CD4-positive, alpha-beta T cell (primary cell): ENCODE measurements around the gene SORCS2. TPM values are rescaled to one million over a fixed set of nuclear protein-coding genes. Genes with fewer than 3 reads are reported as not detected.

Experiments
- ATAC-seq: fragments of 200-7000 bp; cut with Tn5 transposase; one replicate; pipeline ENCODE4 v1.10.0; 2022; ENCODE audit warnings: mild to moderate bottlenecking; ENCODE audit not compliant: poor library complexity
- CTCF ChIA-PET: fragments of 350-600 bp; sonication (Branson Sonifier 250); formaldehyde crosslinking; loops from one replicate; lab custom pipeline; 2021; ENCODE audit warnings: antibody characterized with exemption, inconsistent platforms; lab: Charles Lee
- POLR2A ChIA-PET: fragments of 350-600 bp; sonication (Branson Sonifier 250); formaldehyde crosslinking; loops from one replicate; lab custom pipeline; 2021; ENCODE audit warnings: antibody characterized with exemption, inconsistent platforms; lab: Charles Lee
- DNase-seq, 14 experiments: peaks; one replicate each; pipeline ENCODE4 v3.0.0-alpha.2; 2013 to 2020; ENCODE audit warnings: mixed read lengths in 2 of 14
- H3K27ac ChIP-seq, 2 donors: one replicate each; pipeline versions ENCODE4 v1.5.1 to v1.7.0; 2013; ENCODE audit warnings: low read length in 2 of 2, low read depth in 1 of 2, mild to moderate bottlenecking in 1 of 2
- H3K27me3 ChIP-seq, 2 experiments: 1 replicate in 1 of 2; 2 replicates in 1 of 2; pipeline versions ENCODE4 v1.6.1 to v1.7.0; 2013; ENCODE audit warnings: low read length in 2 of 2, control low read depth in 1 of 2, mild to moderate bottlenecking in 1 of 2, moderate library complexity in 1 of 2; ENCODE audit not compliant: insufficient read depth in 2 of 2, control insufficient read depth in 1 of 2
- H3K36me3 ChIP-seq: one replicate; pipeline ENCODE4 v1.6.1; 2013; ENCODE audit warnings: low read length, control low read depth; ENCODE audit not compliant: insufficient read depth
- H3K4me1 ChIP-seq: one replicate; pipeline ENCODE4 v1.6.1; 2013; ENCODE audit warnings: low read length, control low read depth; ENCODE audit not compliant: insufficient read depth
- H3K4me3 ChIP-seq: one replicate; pipeline ENCODE4 v1.5.1; 2013; ENCODE audit warnings: mild to moderate bottlenecking, low read length, moderate library complexity
- H3K9me3 ChIP-seq, 2 experiments: 1 replicate in 1 of 2; 2 replicates in 1 of 2; pipeline versions ENCODE4 v1.6.1 to v1.7.0; 2013; ENCODE audit warnings: low read length in 2 of 2, mild to moderate bottlenecking in 2 of 2, control low read depth in 1 of 2, moderate library complexity in 1 of 2; ENCODE audit not compliant: control insufficient read depth in 1 of 2, insufficient read depth in 1 of 2
- H3K27ac Mint-ChIP-seq: one replicate; pipeline ENCODE4 v1.8.0; 2020; ENCODE audit warnings: mixed read lengths
- H3K27me3 Mint-ChIP-seq: one replicate; pipeline ENCODE4 v1.8.0; 2021; ENCODE audit warnings: mixed read lengths
- H3K36me3 Mint-ChIP-seq: one replicate; pipeline ENCODE4 v1.8.0; 2021; ENCODE audit warnings: low read depth, mixed read lengths
- H3K4me1 Mint-ChIP-seq: one replicate; pipeline ENCODE4 v1.8.0; 2021; ENCODE audit warnings: low read depth, mixed read lengths
- H3K4me3 Mint-ChIP-seq: one replicate; pipeline ENCODE4 v1.8.0; 2020; ENCODE audit warnings: mild to moderate bottlenecking, mixed read lengths
- H3K9me3 Mint-ChIP-seq: one replicate; pipeline ENCODE4 v1.8.0; 2020; ENCODE audit warnings: mixed read lengths
- intact Hi-C, 2 experiments: fragments of 100-400 bp; cut with DNase I in 1 of 2; cut with micrococcal nuclease in 1 of 2; formaldehyde crosslinking; loops; one replicate each; pipeline versions ENCODE4 v1.15.1 to v1.9.0; 2023 to 2025; cut with DNase I, micrococcal nuclease
- total RNA-seq, 174 experiments: library from RNA in 2 of 174; stranded (reverse) in 2 of 174; gene quantifications; one replicate each; pipeline ENCODE4 v1.2.3 and lab custom pipeline; 2021 to 2026
- TF ChIP-seq, protein P1 (sequence below): fragments of 200-600 bp; IDR thresholded peaks from one replicate; pipeline ENCODE4 v1.8.0; 2022; ENCODE audit warnings: antibody characterized with exemption, mild to moderate bottlenecking

The SORCS2 gene
- total RNA-seq, 2 experiments from 2014 or later = not detected

DNA sequence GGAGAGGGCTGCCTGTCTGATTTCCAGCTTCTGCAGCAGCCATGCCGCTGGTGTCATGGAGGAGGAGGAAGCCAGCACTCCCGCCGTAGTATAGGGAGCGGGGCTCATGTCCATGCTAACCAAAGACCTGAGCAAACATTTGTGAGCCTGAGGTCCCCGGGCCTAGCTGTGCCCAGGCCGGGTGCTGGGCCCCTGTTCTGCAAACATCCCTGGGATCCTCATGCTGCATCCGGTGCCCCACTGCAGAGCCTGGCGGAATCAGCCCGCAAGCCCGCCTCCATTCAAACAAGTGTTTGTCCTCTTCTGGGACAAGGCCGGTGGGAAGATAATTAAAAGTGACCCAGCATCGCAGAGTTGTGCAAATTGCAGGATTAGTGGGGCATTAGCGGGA is 106.3 kb downstream of the SORCS2 start:
- H3K27me3 ChIP-seq = peaks cover 0 to 2% of the 10 kb centered on the region in 2 experiments
- intact Hi-C loops = no loop called here
- H3K4me3 ChIP-seq = no peak overlapping the region
- peaks cover 0 to 4% of the 10 kb centered on the region in 2 experiments for H3K9me3 ChIP-seq
- Mint-ChIP-seq H3K36me3 (no peaks in the 10 kb centered on the region), H3K27me3 (peaks cover 31% of the 10 kb centered on the region), H3K4me3 (no peak overlapping the region), H3K4me1 (no peaks in the 10 kb centered on the region), H3K27ac (no peak overlapping the region), H3K9me3 (no peaks in the 10 kb centered on the region)
- ATAC-seq (no peak), DNase-seq (no peak)
- TF ChIP-seq, protein P1, sequence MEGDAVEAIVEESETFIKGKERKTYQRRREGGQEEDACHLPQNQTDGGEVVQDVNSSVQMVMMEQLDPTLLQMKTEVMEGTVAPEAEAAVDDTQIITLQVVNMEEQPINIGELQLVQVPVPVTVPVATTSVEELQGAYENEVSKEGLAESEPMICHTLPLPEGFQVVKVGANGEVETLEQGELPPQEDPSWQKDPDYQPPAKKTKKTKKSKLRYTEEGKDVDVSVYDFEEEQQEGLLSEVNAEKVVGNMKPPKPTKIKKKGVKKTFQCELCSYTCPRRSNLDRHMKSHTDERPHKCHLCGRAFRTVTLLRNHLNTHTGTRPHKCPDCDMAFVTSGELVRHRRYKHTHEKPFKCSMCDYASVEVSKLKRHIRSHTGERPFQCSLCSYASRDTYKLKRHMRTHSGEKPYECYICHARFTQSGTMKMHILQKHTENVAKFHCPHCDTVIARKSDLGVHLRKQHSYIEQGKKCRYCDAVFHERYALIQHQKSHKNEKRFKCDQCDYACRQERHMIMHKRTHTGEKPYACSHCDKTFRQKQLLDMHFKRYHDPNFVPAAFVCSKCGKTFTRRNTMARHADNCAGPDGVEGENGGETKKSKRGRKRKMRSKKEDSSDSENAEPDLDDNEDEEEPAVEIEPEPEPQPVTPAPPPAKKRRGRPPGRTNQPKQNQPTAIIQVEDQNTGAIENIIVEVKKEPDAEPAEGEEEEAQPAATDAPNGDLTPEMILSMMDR = no peak
- ChIA-PET POLR2A (no interaction called here), CTCF (no interaction called here)
- no peak overlapping the region for H3K27ac ChIP-seq
- H3K36me3 ChIP-seq = no peaks in the 10 kb centered on the region
- H3K4me1 ChIP-seq = no peaks in the 10 kb centered on the region

DNA sequence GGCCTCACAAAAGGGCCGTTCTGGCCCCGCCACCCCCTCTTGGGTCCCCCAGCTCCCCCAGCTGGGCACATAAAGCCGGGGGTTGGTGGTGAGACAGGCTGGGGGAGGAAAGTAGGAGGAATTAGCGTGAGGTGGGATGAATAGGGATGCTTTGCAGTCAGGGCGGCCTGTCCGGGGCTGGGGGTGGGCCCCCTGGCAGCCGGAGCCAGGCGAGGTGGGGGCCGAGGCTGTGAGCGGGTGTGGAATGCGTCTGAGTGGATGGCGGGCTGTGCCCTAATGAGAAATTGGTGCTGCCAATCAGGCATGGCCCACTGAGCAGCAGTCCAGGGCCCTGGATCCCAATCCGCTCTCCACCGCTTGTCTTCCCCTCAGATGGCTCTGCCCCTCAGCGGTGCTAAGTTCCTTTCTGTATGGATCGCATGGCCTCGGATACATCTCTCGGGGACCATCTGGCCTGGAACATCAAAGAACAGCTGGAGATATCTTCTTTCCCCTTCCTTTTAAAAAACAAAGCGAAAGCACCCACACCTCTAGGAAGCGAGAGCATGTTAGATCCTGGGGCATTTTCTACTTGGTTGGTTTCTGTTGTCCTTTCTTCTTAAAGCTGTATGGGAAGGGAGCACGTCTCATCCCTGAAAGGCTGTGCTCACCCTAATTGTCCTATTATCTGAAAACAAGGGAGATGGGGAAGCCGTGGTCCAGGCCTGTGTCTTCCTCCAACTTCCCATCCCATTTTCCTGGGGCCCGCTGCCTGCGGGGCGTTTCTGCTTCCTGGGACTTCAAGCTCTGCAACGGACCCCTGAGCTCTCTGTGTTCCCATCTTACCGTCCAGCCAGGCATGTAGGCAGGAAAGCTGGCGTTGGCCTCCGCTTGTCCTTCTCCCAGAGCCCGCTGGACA is 106.9 kb downstream of the SORCS2 start:
- DNase-seq = no peak
- ATAC-seq = no peak
- Histone ChIP-seq H3K27ac (no peak overlapping the region), H3K4me1 (no peaks in the 10 kb centered on the region), H3K4me3 (no peak overlapping the region), H3K27me3 (peaks cover 0 to 2% of the 10 kb centered on the region in 2 experiments), H3K9me3 (peaks cover 0 to 4% of the 10 kb centered on the region in 2 experiments), H3K36me3 (no peaks in the 10 kb centered on the region)
- no peaks in the 10 kb centered on the region for H3K9me3 Mint-ChIP-seq
- H3K27ac Mint-ChIP-seq = no peak overlapping the region
- H3K4me1 Mint-ChIP-seq = no peaks in the 10 kb centered on the region
- ChIA-PET CTCF (no interaction called here), POLR2A (no interaction called here)
- no peaks in the 10 kb centered on the region for H3K36me3 Mint-ChIP-seq
- TF ChIP-seq, protein P1 = no peak
- no peak overlapping the region for H3K4me3 Mint-ChIP-seq
- intact Hi-C loops = no loop called here
- H3K27me3 Mint-ChIP-seq = peaks cover 31% of the 10 kb centered on the region

GRCh38 chr4:7299908-7300710 is 107.8 kb downstream of the SORCS2 start:
- Mint-ChIP-seq H3K4me3 (no peak overlapping the region), H3K27me3 (peaks cover 31% of the 10 kb centered on the region), H3K27ac (no peak overlapping the region), H3K9me3 (no peaks in the 10 kb centered on the region), H3K4me1 (no peaks in the 10 kb centered on the region), H3K36me3 (no peaks in the 10 kb centered on the region)
- ChIA-PET CTCF (no interaction called here), POLR2A (no interaction called here)
- intact Hi-C loops = no loop called here
- Histone ChIP-seq H3K4me3 (no peak overlapping the region), H3K4me1 (no peaks in the 10 kb centered on the region), H3K27ac (no peak overlapping the region), H3K27me3 (peaks cover 0 to 2% of the 10 kb centered on the region in 2 experiments), H3K36me3 (no peaks in the 10 kb centered on the region), H3K9me3 (peaks cover 0 to 4% of the 10 kb centered on the region in 2 experiments)
- no peak for DNase-seq
- TF ChIP-seq, protein P1 = no peak
- ATAC-seq = no peak
